Activated CD4-positive, alpha-beta T cell treated with anti-CD3 and anti-CD28 coated beads for 48 hours (primary cell): ENCODE results near the gene C19orf67.
A peak's percentile ranks its signal among the peaks of the same experiment; 100 is the strongest.

ENCODE experiments used
- DNase-seq: peaks from one replicate; pipeline ENCODE4 v3.0.0-alpha.2; 2020

Gene C19orf67

DNA sequence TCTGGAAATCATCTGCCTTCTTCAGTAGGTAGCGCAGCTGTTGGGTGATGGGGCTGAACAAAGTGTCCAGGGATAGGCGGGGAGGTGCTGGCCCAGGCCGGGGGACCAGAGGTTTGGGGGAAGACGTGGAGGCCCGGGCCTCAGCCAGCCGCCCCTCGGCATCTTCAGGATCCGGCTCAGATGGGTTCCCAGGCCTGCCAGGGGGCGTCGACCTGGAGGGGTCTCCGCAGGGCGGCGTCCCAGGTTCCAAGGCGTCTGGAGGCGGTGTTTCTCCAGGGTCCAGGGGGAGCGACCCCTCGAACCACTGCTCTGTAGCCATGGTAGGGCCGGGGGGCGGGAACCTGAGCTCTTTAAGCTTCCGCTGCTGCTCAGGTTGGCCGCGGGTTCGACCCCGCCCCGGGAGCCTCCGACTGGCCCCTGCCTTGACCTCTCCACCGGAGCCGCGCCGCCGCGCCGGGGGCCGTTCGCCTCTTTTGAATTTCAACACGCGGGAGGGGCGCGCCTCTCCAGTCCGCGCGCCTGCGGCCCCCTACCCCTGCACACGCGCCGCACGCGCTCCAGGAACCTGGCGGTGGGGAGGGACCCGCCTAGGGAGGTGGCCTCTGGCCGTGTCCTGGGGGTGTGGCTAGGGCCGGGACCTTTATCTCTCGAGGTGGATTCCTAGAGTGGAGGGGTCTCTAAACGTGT, at the start of gene C19orf67:
Gene C19orf67, minus strand, starts transcription at position 475 of the 687 bp plus-strand sequence. Its CDS starts 156 bp downstream, at position 319.
- no peak for DNase-seq

DNA sequence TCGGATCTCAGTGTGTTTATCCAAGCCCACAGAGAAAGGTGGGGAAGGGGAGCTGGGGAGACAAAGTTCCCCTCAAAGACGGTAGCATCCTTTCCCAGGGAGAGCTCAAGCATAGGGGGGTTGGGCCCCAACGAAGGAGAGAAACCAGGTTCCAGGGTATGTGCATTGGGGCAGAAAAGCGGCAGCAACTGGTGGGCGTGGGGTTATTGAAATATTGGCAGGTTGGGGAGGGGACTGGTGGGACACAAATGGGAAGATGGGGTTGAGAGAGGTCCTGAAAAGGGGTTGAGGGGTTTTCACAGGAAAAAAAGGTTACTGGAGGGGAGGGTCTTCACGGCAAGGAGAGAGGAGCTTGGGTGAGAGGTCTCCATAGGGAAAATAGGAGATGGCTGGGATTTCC, 49.8 kb upstream of the C19orf67 start:
- no peak for DNase-seq

DNA sequence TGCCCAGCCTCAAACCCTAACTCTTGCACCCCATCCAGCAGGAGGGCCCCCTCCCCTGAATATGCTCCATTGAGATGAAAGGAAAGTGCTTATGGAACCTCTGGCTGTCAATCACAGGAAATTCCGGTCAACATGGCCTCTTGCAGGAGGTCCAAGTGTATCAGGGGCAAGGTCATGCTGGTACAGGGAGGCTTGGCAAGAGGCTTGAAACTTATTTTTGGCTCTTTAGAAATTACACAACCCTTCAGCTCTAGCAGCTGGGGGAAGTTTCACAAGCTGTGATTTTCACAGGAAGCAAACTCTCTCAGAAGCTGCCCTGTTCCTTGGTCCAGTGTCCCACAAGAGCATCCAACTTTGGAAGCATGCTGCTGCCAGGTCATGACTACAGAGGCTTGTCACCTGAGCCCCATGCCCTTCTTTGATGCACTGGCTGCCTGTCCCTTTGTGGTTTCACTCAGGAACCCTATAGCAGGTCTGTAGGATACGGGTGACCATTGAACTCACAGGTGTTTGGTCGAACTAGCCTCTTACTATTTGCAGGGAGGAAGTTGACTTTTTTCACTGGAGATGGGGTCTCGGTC, 42.4 kb upstream of the C19orf67 start:
- no peak for DNase-seq

DNA sequence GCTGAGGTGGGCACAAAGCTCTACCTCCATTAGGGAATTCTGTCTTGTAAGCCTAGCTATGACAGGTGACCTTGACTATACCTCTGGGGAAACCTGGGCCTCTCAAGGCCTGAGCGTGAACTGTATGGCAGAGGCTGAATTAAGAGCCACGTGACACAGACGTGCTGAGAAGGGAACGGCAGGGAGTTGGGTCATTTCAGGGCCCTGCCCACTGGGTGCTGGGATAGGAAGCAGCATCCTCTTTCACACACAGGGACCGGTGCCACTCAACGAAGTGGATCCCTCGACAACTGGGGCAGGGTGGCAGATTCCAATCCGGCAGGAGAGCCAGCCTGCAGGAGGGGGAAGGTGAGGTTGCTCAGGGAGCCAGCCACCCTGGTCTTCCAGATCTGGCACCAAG, 41.6 kb upstream of the C19orf67 start:
- DNase-seq: no peak

DNA sequence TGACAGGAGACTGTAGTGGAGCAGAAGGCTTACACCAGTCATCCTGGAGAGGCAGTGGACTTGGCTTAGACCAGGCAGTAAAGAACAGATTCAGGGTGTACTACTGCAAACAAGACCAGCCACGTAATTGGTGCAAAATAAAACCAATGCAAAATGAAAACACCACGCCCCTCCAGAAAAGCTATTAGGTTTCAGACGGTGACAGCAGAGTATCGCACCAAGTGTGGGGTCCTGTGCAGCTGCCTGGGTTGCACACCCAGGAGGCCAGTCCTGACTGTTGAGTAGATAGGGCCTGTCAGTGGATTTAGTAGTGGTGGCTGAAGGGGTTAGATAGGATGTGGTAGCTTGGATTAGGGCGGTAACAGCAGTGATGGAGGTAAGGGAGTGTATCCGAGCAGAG, 37.3 kb upstream of the C19orf67 start:
- DNase-seq: no peak

DNA sequence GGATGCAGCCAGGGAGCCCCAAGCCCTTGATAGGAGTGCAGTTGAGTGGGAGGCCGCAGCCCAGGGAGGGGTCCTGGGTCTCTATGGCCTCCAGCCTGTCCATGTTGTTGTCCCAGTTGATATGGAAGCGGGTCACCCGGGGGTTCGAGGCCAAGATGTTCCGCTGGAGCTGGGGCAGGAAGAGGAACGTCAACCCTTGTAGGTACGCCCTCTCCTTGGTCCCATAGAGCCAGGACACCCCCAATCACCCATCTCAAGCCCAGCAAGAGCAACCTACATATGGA, 34.9 kb upstream of the C19orf67 start:
- no peak for DNase-seq

DNA sequence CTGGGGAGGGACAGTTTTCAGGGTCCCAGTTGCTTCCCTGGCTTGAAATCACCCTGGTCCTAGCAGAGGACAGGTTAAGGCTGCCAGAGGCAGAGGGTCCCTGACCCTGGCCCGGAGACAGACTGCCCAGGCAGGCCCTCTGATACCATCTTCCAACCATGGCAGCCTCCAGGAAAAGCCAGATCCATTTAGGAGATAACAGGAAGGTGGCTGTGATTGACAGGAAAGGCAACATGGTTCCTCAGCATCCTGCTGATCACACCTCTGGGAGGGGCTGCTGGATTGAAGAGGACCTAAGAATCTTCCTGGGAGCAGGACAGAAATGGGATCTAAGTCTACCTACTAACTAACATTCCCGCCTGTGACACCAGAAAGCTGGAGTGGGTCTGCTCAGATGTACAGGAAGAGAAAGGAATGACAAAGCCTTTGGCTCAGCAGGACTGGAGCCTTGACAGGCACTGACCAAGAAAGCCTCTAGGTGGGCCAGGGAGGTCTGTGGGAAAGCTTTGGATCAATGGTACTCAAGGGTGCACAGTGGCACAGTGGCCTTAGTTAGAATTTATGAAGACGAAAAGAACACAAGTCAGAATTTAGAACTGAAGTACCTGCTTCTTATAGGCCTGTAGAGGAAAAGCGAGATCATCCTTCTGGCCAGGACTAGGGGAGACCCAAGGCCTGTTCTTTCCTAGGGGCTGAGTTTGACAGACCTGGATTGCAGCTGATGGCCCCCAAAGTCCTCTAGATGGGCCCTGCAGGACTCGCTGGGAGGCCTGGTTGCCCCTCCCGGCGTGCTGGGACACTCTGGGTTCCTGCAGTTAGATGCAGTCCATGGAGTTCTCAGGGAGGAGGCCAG, 34.3 kb upstream of the C19orf67 start:
- no peak for DNase-seq

DNA sequence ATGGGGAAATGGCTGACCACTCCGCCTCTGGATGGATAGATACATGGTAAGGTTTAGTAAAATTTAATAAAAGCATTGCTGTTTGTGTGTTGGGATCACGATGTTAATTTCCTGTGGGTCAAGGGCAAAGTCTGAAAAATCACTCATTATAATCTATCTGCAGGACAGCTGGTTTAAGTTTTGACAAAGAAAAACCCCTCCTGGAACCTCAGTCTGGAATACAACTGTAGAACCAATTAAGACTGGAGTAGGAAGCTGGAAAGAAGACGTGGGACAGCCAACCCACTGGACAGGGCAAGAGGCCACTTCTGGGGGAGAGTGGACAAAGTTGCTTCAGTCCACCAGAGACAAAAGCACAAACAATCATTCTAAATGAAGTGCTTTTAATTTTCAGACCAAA, 33.6 kb upstream of the C19orf67 start:
- no peak for DNase-seq

DNA sequence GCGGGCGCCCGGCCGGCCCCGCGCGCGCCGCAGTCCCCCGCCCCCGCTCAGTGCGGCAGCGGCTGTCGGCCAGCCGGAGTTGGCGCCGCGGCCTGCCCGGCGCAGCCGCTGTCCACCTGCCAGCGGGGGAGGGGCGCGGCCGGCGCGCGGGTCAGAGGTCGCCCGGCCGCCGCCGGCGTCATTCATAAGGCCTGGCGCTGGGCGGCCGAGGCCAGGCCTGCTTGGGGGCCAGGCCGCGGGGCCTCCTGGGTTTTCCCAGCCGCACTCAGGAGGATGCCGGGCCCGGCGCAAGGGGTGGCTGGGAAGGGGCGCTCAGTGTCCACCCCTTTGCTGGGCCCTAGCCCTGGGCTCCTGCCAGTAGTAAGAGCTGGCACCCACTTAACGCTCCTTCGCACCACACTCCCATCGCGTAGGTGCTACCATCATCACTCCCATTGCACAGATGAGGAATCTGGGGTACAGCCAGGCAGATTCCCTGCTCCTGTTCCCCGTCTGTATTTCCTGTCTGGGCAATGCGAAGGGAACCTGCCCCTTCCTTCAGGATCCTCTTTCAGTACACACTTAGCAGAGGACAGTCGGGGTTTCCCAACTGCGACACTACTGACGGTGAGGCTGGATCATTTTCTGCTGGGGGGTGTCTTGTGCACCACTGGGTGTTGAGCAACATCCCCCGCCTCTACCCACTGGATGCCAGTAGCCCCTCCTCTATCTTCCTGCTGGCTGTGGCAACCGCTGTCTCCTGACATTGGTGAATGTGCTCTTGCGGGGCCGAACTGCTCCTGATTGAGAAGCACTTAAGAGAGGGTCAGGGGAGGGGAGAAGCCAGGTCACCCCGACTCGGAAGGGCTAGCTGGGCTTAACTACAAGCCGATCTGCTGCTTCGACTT, 32.8 kb upstream of the C19orf67 start:
- DNase-seq: peak; percentile 35

DNA sequence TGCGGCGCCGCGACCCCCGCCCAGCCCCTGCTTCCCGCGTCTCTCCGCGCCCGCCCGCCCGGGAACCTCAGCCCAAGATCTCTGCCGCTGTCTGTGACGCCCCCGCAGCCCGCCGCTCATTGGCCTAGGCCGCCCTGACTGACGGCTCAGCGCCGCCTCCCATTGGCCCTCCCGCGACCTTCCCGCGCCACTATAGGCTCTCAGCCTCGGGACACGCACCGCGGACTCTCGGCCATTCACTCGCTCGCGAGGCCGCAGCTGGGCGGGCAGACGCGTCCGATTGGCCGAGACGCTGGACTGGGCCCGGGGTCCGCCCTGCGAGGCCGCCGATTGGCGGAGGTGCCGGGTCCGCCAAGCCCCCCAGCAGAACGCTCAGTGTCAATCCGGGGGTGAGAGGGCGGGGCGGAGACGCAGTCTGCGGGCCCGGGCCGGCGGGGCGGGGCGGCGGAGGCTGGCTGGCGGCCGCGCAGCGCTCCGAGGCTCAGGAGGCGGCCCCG, 32.1 kb upstream of the C19orf67 start, which contains the start of gene PRKACA:
Gene PRKACA, minus strand, starts transcription at position 95 of the 497 bp plus-strand sequence. CDS start 215 bp downstream, outside the sequence.
- DNase-seq: peak; percentile 99

DNA sequence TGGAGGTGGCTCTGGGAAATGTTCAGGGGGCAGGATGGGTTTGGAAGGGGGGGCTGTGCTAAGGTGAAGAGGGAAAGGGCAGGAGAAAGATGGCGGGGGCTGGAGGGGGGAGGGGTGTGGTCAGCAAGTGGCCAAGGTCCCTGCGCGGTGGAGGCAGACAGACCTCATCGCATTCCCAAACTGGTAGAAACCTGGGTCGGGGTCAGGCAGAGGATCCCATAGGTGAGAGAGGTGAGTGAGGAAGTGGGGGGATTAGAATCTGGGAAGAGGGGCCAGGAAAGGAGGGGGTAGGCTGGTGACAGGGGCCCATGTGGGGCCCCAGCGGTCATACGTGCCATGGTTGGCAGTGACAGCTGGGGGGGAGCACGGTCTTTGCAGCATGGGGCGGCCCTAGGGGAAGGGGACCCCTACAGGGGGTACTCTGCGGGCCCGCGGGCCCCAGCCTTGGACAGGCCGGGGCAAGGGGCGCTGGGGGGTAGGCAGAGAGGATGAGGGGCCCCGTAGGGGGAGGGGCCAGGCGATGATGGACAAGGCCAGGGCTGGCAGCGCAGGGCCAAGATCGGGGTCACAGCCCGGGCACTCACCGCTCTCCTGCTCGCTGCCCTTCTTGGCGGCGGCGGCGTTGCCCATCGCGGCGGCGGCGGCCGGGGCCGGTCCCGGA, 31.5 kb upstream of the C19orf67 start:
- peak; percentile 16 for DNase-seq

DNA sequence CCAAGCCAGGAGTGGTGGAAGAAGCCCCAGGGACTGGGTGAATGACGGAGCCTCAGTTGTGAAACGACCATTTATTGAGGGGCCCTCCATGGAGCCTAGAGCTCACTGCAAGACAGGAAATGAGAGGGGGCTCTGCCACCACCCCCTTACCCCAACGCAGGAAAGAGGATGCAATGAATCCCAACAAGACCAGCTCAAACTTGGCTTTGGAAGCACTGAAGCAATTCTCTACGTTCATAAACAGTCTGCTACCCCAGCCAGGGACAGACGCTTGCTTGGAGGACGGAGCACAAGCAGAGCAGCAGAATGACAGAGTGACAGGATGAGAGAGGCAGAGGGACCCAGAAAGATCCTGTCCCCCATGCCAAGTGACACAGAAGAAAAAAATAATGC, 30.9 kb upstream of the C19orf67 start:
- no peak for DNase-seq

DNA sequence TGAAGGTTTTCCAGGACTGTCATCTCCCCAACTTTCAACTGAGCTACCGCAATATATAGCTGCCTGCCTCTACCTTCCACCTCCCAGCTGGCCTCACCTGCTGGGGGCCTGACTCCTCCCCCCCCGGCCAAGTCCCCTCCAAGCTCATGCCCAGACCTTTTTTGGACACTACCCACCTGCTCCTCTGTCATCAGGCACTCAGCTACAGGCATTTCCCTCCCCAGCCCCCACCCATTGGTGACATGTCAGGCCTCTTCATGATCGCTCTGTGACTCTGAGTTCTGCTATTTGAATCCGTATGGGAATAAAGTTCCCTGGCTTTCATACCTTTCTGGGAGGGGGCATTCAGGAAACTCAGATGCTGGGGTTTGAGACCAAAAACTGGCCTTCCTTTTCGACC, 30.2 kb upstream of the C19orf67 start:
- DNase-seq: no peak

DNA sequence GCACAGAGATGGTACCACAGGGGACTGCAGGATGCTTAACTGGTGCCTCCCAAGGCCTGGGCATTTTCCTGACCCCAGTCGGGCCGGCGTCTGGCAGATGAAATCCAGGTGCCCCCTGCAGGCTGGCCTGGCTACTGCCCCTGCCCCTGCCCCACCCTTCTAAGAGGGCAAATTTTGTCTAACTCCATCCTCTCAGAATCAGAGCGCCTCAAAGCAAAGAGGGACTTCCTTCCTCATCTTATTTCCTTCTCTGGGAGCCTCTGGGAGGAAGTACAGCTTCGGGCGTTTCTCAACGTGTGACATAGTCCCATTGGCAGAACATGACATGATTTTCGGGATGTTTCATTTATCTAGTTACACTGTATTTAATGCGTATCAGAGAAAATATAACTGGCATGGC, 29.3 kb upstream of the C19orf67 start:
- DNase-seq: peak; percentile 70

DNA sequence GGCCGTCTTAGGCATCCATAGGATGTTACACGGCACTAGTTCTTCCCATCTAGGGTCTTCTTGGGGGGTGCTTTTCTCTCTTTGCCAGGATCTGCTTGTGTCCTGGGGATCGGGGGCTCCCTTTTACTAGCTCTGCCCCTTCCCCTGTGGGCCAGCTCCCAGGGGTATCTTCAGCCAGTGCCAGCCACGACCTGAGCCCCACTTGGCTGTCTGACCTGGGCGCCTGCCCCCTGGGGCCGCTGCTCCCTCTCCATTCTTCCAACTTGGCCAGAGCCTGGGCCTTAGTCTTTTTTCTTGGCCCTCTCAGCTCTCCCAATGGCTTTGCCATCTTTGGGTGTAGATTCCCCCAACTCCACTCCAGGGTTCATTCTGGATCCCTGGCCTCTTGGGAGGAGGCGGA, 28.9 kb upstream of the C19orf67 start:
- DNase-seq: no peak

DNA sequence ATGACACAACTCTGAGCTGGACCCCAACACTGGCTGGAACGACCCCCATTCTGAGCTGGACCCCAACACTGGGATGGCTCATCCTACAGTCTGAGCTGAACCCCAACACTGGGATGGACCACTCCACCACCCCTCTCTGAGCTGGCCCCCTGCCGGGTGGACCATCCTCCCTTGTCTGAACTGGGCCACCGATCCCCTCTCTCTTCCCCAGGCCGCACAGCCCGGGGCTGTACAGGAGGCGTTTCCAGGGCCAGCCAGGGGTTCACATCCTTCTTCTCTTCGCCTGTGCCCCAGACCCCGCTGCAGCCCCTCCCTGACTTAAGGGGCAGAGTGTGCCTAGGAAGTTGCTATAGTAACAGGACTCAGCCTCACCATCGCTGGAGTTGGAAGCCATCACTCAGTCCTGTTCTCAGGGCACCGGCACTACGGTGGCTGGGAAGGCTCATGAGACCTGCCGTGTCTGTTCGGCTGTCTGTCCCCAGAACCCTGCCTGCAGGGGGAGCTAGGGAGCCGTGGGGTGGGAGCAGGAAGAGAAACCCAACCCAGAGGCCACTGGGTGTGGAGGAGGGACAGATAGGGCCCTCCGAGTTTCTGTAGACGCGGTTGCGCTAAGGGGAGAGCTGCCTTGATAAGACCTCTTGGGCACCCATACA, 28.3 kb upstream of the C19orf67 start:
- peak; percentile 81 for DNase-seq

DNA sequence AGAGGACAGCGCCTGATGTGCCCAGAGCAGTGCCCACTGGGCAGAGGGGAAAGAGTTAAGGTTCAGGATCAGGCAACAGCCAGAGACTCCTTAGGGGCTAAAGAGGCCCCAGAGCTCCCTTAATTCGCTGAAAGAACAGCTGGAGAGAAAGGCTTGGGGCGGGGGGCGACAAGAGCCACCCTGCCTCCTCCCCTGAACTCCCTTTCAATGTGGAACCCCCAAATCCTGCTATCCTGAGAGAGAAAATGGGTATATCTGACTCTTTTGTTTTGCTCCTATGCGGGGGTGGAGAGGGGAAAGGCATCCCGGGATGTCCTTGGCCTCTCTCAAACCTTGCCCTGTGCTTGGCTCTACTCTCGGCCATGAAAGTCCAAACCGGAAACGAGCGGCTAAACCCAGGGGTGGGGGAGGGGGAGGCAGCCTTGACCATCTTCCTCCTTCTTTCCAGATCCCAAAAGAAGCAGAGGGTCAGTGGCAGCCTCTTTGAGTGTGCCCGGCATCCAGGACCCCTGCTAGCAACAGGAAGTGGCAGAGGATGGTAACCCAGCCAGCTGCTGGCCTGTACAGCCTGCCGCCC, 27.3 kb upstream of the C19orf67 start:
- no peak for DNase-seq

DNA sequence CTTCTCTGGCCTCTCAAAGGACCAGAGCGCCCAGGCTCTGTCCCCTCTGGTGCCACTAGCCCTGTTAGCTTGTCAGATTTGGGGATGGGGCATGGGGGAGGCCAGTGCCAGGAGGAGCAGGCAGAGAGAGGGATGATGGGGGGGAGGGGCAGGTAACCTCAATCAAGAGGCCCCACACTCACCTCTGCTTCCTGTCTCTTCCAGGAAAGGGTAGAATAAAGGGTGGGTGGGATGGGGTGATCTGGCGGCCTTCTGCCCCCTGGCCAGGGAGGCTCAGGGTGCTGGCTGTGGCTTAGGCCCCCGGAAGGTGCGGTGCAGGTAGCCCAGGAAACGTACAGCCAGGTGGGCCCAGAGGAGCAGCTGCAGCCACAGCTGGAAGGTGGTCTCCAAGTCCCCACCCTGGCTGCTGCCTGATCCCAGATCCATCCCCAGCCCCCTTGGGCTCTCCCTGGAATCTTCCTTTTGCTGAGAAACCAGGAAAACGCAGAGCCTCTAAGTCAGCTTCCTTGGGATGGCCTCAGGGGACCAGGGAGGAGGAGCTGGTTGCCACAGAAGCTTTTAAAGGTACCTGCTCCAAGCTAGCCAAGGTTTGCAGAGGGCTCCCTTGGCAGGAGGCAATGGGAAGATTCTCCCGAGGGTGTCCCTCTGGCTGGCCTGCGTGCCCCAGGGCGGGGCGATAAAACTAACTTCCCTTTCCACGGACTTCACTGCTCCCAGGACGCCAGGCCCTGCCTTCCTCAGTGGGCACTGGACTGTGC, 26.6 kb upstream of the C19orf67 start:
- DNase-seq: no peak

DNA sequence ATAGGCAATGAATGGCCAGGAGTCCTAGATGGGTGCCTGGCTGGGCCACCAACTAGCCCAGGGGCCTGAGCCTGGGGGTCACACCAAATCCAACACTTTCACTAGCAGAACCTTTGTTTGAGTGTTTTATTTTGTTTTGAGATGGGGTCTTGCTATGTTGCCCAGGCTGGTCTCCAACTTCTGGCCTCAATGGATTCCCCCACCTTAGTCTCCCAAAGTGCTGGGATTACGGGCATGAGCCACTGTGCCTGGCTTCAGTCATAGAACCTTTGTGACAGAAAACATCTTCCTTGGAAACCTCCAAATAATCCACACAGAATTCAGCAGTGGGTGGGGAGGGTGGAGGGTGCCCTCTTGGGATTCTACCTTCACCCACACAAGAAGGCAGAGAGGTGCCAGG, 25.9 kb upstream of the C19orf67 start:
- DNase-seq: no peak

DNA sequence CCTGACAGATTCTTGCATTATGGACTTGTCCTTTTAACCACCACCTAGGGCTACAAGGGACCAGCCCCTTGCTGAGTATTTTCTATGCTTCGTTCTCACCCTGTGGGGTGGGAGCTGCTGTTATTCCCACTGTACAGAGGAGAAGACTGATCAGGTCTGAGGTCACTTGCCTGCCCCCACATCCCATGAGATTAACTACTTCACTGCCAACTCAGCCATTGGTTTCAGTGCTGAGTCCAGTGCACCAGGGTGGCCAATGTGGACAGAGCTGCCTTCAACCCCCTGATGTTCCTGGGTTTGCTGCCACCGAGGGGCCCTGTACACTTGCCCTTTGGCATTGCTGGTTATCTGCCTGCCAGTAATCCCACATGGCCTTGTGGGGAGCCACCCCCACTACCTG, 25.1 kb upstream of the C19orf67 start:
- no peak for DNase-seq
